Kidney capillary endothelial cell (primary cell): Measurements from ENCODE around the gene FNDC1.

ENCODE experiments used
- DNase-seq: peaks from one replicate; pipeline ENCODE4 v3.0.0-alpha.2; 2018; ENCODE audit warnings: low spot score

FNDC1 gene

GRCh38 chr6:159309723-159310122 lies 140.5 kb downstream of the FNDC1 start:
- DNase-seq, result no peak

- peak; percentile 2 for DNase-seq
Measured at GRCh38 chr6:159311618-159312017, 142.4 kb downstream of the FNDC1 start.

- DNase-seq, result no peak
Measured at GRCh38 chr6:159312206-159312605, 143.0 kb downstream of the FNDC1 start.

GRCh38 chr6:159313018-159313417 lies 143.8 kb downstream of the FNDC1 start:
- no peak for DNase-seq

GRCh38 chr6:159315562-159315961 lies 146.4 kb downstream of the FNDC1 start:
- no peak for DNase-seq

GRCh38 chr6:159317430-159317829 lies 148.2 kb downstream of the FNDC1 start:
- no peak for DNase-seq

GRCh38 chr6:159321267-159321666 lies 152.1 kb downstream of the FNDC1 start:
- no peak for DNase-seq
